ENCODE measurements around the gene DPP10.

DPP10 gene

GRCh38 chr2:115124817-115125216 is 682.4 kb downstream of the DPP10 start:
- TF ChIP-seq CTCF (conservative IDR thresholded peaks at IDR 0.05; ENCODE audit: low read length), result no peak
- H3K4me3 ChIP-seq (ENCODE audit: low read length), result no peak overlapping the region
- DNase-seq (ENCODE audit: low read depth), result no peak

- no peak for DNase-seq (ENCODE audit: low read depth)
- no peak overlapping the region for H3K4me3 ChIP-seq (ENCODE audit: low read length)
- no peak for TF ChIP-seq CTCF (conservative IDR thresholded peaks at IDR 0.05; ENCODE audit: low read length)
Measured at GRCh38 chr2:115129536-115129935, 687.1 kb downstream of the DPP10 start.

- no peak overlapping the region for H3K4me3 ChIP-seq (ENCODE audit: low read length)
- TF ChIP-seq CTCF (conservative IDR thresholded peaks at IDR 0.05; ENCODE audit: low read length), result no peak
- DNase-seq (ENCODE audit: low read depth), result no peak
Measured at GRCh38 chr2:115160531-115161080, 718.2 kb downstream of the DPP10 start.

GRCh38 chr2:115161081-115161770 is 718.8 kb downstream of the DPP10 start:
- H3K4me3 ChIP-seq (ENCODE audit: low read length), result no peak overlapping the region
- DNase-seq (ENCODE audit: low read depth), result no peak
- no peak for TF ChIP-seq CTCF (conservative IDR thresholded peaks at IDR 0.05; ENCODE audit: low read length)

GRCh38 chr2:115161771-115162493 is 719.5 kb downstream of the DPP10 start:
- TF ChIP-seq CTCF (conservative IDR thresholded peaks at IDR 0.05; ENCODE audit: low read length), result no peak
- no peak overlapping the region for H3K4me3 ChIP-seq (ENCODE audit: low read length)
- no peak for DNase-seq (ENCODE audit: low read depth)

GRCh38 chr2:115162494-115163293 is 720.3 kb downstream of the DPP10 start:
- no peak for TF ChIP-seq CTCF (conservative IDR thresholded peaks at IDR 0.05; ENCODE audit: low read length)
- DNase-seq (ENCODE audit: low read depth), result no peak
- H3K4me3 ChIP-seq (ENCODE audit: low read length), result no peak overlapping the region
